MCF 10A (cell line): ENCODE data around the gene SHANK3. TPM values are rescaled to one million over a fixed set of nuclear protein-coding genes. Genes with fewer than 3 reads are reported as not detected.
"Not testable (repeated sequence)": the region's sequence is repeated elsewhere in the genome, so short reads cannot be mapped to it uniquely, and the experiment has no call there.

Experiments used
- BruUV-seq: library from RNA; stranded (reverse); fragments of 400-500 nt; replicated peaks from 2 replicates; lab custom pipeline; 2021; lab: Mats Ljungman, UMichigan
- CTCF ChIA-PET: fragments of 300-600 bp; sonication (Branson Sonifier 250); formaldehyde crosslinking; extraction: SDS; loops from one replicate; lab custom pipeline; 2021; ENCODE audit warnings: antibody characterized with exemption, inconsistent platforms; lab: Yijun Ruan, JAX
- POLR2A ChIA-PET: fragments of 300-600, 350-650 bp; sonication (Branson Sonifier 250); formaldehyde crosslinking; extraction: SDS; loops from one replicate; lab custom pipeline; 2020; ENCODE audit warnings: antibody characterized with exemption, inconsistent platforms; lab: Yijun Ruan, JAX
- DNase-seq: peaks from one replicate; pipeline ENCODE4 v3.0.0-alpha.2; 2018; ENCODE audit not compliant: unreplicated experiment
- H3K27ac Mint-ChIP-seq: one replicate; pipeline ENCODE4 v1.8.0; 2022; ENCODE audit warnings: mild to moderate bottlenecking, low read depth, mixed read lengths; ENCODE audit not compliant: unreplicated experiment
- H3K27me3 Mint-ChIP-seq: one replicate; pipeline ENCODE4 v1.8.0; 2022; ENCODE audit warnings: mixed read lengths; ENCODE audit not compliant: insufficient read depth, unreplicated experiment
- H3K36me3 Mint-ChIP-seq: one replicate; pipeline ENCODE4 v1.8.0; 2022; ENCODE audit warnings: mild to moderate bottlenecking, moderate library complexity, mixed read lengths; ENCODE audit not compliant: insufficient read depth, unreplicated experiment
- H3K4me1 Mint-ChIP-seq: one replicate; pipeline ENCODE4 v1.8.0; 2022; ENCODE audit warnings: mixed read lengths; ENCODE audit not compliant: insufficient read depth, unreplicated experiment
- H3K4me3 Mint-ChIP-seq: one replicate; pipeline ENCODE4 v1.8.0; 2022; ENCODE audit warnings: mild to moderate bottlenecking, moderate library complexity, mixed read lengths; ENCODE audit not compliant: unreplicated experiment
- H3K9me3 Mint-ChIP-seq: one replicate; pipeline ENCODE4 v1.8.0; 2022; ENCODE audit warnings: mixed read lengths; ENCODE audit not compliant: unreplicated experiment
- CTCF ChIP-seq: fragments of 200-600 bp; IDR thresholded peaks from one replicate; pipeline ENCODE4 v1.8.0; 2022; ENCODE audit warnings: antibody characterized with exemption, mild to moderate bottlenecking; ENCODE audit not compliant: unreplicated experiment
- intact Hi-C: fragments of 100-400 bp; cut with micrococcal nuclease; formaldehyde crosslinking; loops from 2 replicates; pipeline ENCODE4 v1.14.1; 2022
- total RNA-seq: library from RNA; stranded (reverse); gene quantifications from 2 replicates; pipeline ENCODE4 v1.2.3, GENCODE V29; 2022

The SHANK3 gene
- total RNA-seq, 1 experiment from 2014 or later = 1.2 TPM

- intact Hi-C loops = no loop called here
- BruUV-seq = no TSS peak
- H3K4me1 Mint-ChIP-seq = no peaks in the 10 kb centered on the region
- H3K27me3 Mint-ChIP-seq = no peaks in the 10 kb centered on the region
- H3K27ac Mint-ChIP-seq = no peak overlapping the region
- no peak for TF ChIP-seq CTCF
- no peak for DNase-seq
- no peaks in the 10 kb centered on the region for H3K36me3 Mint-ChIP-seq
- ChIA-PET CTCF (interaction anchor here (0.8 kb wide), 2 partner anchors 13 to 51 kb away, joined by 3 to 4 read pairs; no protein-coding TSS in a partner anchor), POLR2A (no interaction called here)
- no peaks in the 10 kb centered on the region for H3K9me3 Mint-ChIP-seq
- no peak overlapping the region for H3K4me3 Mint-ChIP-seq
These were observed 31.6 kb upstream of the SHANK3 start for GRCh38 chr22:50640857-50641647.

- H3K4me1 Mint-ChIP-seq = no peaks in the 10 kb centered on the region
- no peak overlapping the region for H3K4me3 Mint-ChIP-seq
- H3K27me3 Mint-ChIP-seq = no peaks in the 10 kb centered on the region
- CTCF ChIA-PET = interaction anchor here (0.6 to 0.8 kb wide), 2 partner anchors 14 to 19 kb away, joined by 3 read pairs; no protein-coding TSS in a partner anchor
- DNase-seq = no peak
- BruUV-seq = no TSS peak
- POLR2A ChIA-PET = interaction anchor here (0.7 kb wide), 1 partner anchor 18 kb away, joined by 4 read pairs; no protein-coding TSS in a partner anchor
- no peaks in the 10 kb centered on the region for H3K36me3 Mint-ChIP-seq
- intact Hi-C loops = no loop called here
- no peak overlapping the region for H3K27ac Mint-ChIP-seq
- no peaks in the 10 kb centered on the region for H3K9me3 Mint-ChIP-seq
- no peak for TF ChIP-seq CTCF
These were observed 30.7 kb upstream of the SHANK3 start for GRCh38 chr22:50641696-50642607.

- H3K36me3 Mint-ChIP-seq, H3K4me3 Mint-ChIP-seq, DNase-seq, H3K4me1 Mint-ChIP-seq, intact Hi-C loops, H3K27ac Mint-ChIP-seq, H3K9me3 Mint-ChIP-seq, CTCF ChIA-PET, H3K27me3 Mint-ChIP-seq, POLR2A ChIA-PET, BruUV-seq: not testable (repeated sequence)
These were observed 29.4 kb upstream of the SHANK3 start for GRCh38 chr22:50643021-50643820.

- H3K27me3 Mint-ChIP-seq, CTCF ChIA-PET, H3K4me1 Mint-ChIP-seq, DNase-seq, BruUV-seq, H3K27ac Mint-ChIP-seq, H3K9me3 Mint-ChIP-seq, H3K4me3 Mint-ChIP-seq, H3K36me3 Mint-ChIP-seq, intact Hi-C loops: not testable (repeated sequence)
- POLR2A ChIA-PET = interaction anchor here (1.4 kb wide), 1 partner anchor 10 kb away, joined by 3 read pairs; no protein-coding TSS in a partner anchor
These were observed 28.9 kb upstream of the SHANK3 start for GRCh38 chr22:50643821-50644101.
